Stimulated activated CD4-positive, alpha-beta T cell treated with anti-CD3 and anti-CD28 coated beads, Interleukin-1b, Interleukin-23, amount 100 ng/mL, for 1 hour (primary cell): ENCODE measurements around the gene PROSER2.

Source experiments
- DNase-seq, 2 donors: peaks; one replicate each; pipeline ENCODE4 v3.0.0-alpha.2; 2020; ENCODE audit warnings: low read depth in 2 of 2

PROSER2 gene

GRCh38 chr10:11908536-11908935, 85.4 kb downstream of the PROSER2 start:
- DNase-seq, result no peak

GRCh38 chr10:11908991-11909390, 85.8 kb downstream of the PROSER2 start:
- no peak for DNase-seq

- DNase-seq, result no peak
These were observed 86.5 kb downstream of the PROSER2 start for GRCh38 chr10:11909618-11910017.

- no peak for DNase-seq
These were observed 86.9 kb downstream of the PROSER2 start for GRCh38 chr10:11910102-11910501.

- DNase-seq, result no peak
These were observed 90.0 kb downstream of the PROSER2 start for GRCh38 chr10:11913079-11913641.

- DNase-seq, result no peak
These were observed 95.2 kb downstream of the PROSER2 start for GRCh38 chr10:11918384-11918783.

GRCh38 chr10:11919271-11919670, 96.1 kb downstream of the PROSER2 start:
- DNase-seq, result no peak
